Stimulated activated CD8-positive, alpha-beta memory T cell treated with anti-CD3 and anti-CD28 coated beads, Interleukin-4, amount 100 ng/mL, for 1 hour (primary cell): ENCODE measurements around the gene TRIP6.

ENCODE experiments used
- DNase-seq, 2 donors: peaks; one replicate each; pipeline ENCODE4 v3.0.0-alpha.2; 2020; ENCODE audit warnings: low read depth in 2 of 2, low spot score in 1 of 2

TRIP6 gene, protein sequence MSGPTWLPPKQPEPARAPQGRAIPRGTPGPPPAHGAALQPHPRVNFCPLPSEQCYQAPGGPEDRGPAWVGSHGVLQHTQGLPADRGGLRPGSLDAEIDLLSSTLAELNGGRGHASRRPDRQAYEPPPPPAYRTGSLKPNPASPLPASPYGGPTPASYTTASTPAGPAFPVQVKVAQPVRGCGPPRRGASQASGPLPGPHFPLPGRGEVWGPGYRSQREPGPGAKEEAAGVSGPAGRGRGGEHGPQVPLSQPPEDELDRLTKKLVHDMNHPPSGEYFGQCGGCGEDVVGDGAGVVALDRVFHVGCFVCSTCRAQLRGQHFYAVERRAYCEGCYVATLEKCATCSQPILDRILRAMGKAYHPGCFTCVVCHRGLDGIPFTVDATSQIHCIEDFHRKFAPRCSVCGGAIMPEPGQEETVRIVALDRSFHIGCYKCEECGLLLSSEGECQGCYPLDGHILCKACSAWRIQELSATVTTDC

DNA sequence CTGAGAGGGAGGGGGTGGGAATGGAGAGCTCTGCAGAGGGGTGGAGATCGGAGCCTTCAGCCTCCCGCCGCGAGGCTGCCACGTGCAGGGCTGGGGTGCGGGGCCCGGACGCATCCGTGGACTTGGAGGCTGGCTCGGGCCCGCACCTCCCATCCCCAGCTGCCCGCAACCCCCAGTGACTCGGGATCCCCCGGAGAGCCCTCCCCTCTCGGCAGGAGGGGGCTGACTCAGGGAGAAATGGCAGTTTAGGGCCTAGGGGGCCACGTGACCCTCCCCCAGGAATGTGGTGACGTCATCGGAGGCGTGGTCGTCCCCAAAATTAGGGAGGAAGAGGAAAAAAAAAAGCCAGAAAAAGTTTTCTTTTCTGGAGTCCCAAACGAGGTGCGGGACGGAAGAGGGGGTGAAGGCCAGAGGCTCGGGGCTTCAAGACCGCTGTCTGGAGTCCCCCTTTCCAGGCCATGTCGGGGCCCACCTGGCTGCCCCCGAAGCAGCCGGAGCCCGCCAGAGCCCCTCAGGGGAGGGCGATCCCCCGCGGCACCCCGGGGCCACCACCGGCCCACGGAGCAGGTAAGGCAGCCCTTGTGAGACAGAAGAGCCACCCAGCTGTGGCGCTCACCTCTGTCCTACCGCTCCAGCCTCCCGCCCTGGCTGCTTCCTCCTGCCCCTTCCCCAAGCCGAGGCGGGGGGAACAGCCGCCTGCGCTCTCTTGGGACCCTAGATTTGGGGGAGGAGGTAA lies at the start of gene TRIP6:
TSS of gene TRIP6 (plus strand) at position 348 of the 736 bp plus-strand sequence. CDS start at position 459, 111 bp downstream.
- DNase-seq: no peak

DNA sequence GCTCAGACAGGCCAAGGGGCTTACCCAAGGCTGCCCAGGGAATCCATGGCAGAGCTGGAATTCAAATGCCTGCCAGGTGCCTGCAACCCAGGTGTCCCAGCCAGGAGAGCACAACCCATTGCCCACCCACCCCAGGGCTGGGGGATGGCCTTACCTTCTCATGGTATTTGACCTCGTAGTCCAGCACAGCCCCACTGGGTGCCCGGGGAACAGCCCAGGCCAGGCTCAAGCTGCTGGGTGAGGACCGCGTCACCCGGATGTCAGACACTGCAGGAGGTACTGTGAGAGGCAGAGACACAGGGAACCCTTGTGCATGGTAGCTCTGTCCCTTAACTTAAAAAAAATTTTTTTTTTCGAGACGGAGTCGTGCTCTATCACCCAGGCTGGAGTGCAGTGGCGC lies 48.8 kb upstream of the TRIP6 start:
- no peak for DNase-seq

DNA sequence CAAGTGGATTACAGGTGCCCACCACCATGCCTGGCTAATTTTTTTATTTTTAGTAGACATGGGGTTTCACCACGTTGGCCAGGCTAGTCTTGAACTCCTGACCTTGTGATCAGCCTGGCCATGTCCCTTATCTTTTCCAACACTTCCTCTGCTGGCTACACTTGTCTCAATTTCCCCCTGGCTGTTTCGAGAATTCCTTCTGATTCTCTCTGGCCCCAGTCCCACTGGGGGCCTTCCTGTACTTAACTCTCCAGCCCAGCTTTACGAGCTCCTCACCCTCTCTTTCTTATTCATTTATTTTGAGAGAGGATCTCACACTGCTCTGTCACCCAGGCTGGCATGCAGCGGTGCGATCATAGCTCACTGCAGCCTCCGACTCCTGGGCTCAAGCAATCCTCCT lies 48.4 kb upstream of the TRIP6 start:
- no peak for DNase-seq

DNA sequence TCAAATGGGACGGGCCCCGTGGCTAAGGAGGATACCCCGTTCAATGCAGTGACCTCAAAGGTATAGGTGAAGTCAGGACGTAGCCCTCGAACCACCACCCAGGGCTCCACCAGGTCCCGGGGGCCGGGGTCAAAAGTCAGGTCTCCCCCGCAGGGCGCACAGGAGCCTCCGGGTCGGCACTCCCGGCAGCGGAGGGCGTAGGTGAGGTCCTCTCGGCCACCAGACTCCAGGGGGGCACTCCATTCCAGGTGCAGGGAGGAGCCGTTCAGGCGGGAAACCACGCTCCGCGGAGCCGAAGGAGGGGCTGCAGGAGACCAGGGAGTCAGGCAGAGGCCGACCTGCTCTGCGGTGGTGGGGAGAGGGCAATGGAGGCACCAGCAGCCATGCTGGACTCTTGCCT lies 47.6 kb upstream of the TRIP6 start:
- no peak for DNase-seq

DNA sequence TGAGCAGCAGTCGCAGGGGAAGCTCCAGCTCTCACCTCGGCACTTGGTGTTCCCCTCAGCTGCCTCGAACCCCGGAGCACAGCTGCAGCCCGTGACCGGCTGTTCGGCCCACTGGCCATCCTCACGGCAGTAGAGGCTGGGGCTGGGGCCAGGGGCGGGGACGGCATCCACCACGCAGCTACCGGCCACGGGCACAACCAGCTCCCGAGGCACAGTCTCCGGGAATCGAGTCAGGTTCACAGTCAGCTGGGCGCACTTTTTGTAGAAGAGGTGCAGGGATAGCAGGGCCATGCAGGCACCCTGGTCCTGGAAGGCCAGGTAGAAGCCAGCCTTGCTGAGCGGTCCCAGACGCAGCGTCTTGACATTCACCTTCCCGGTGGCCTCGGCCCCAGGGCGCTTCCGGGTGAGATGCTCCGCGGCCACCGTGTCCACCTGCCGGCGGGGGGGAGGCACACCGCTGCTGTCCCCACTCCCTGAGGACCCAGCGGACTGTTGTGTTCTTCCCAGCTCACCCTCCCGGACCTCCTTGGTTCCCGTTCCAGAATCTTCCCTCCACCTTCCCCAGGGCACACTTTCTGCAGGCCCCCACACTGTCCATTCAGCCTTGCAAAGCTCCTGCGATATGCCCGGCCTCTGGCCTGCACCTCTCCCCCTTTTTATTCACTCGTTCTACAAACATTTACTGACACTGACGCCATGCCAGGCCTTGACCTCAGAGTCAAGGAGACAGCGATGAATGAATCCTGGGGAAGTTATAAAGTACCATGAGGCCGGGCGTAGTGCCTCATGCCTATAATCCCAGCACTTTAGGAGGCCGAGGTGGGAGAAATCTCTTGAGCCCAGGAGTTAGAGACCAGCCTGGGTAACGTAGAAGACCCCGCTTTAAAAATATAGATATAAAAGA lies 44.7 kb upstream of the TRIP6 start:
- no peak for DNase-seq

DNA sequence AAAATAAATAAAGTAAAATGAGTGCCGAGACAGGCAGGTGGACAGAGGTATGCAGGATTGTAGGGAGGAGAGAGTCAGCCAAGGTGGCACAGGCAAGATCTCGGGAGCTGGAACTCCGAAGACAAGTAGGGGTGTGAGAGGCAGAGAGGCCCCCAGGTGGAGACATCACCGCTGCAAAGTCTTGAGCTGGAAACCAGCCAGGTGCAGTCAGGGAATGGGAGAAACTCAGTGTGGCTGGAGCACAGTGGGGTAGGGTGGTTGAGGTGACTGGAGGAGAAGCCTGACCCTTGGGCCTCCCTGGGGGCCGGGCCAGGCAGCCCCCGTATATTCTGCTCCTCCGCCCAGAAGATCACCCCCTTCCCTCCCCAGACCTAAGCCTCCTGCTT lies 44.1 kb upstream of the TRIP6 start:
- no peak for DNase-seq

DNA sequence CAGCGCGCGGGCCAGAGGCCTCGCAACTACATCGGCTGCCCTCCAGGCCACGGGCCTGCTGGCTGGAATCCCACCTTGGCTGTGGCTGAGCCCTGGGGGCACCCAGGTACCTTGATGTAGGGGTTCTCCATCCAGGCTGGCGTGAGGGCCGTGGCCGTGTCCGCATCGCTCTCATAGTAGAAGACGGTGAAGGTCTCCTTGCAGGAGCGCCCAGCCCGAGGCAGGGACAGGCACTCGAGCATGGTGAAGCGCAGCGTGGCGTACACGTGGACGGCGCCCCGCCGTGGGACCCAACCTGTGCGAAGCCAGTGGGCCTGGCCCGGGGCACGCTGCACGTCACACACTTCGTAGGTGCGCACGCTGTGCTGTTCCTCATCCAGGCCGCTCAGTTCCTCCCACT lies 43.7 kb upstream of the TRIP6 start:
- DNase-seq: no peak

DNA sequence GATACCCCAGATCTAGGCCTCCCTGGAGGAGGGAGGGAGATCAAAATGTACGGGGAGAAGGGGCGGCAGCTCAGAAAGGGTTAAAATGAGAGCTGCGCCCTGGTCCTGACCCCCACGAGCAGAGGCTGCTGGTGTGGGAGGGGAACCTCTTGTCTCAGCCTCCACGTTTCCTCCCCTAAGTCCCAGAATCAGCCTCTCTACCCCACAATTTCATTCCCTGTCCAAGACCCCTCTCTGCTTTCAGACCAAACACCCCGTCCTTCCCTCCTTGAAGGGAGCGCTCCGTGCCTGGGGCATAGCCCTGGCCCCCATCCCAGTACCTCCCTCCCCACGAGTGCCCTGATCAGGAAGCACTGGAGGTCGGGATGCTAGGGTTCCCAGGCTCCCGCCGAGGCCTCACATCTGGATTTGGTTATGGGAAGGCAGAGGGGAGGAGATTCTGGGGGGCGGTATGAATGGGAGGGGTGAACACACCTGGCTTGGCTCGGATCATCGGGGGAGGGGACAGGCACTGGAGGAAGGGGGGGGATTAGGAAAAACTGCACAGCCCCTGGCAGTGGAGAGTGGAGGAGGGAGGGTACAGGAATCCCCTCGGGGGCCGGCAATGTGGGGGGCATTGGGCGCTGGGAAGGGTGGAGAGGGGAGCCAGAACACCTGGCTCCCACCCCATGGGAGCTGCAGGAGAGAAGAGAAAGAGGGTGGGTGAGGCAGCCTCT lies 42.5 kb upstream of the TRIP6 start:
- DNase-seq: no peak

DNA sequence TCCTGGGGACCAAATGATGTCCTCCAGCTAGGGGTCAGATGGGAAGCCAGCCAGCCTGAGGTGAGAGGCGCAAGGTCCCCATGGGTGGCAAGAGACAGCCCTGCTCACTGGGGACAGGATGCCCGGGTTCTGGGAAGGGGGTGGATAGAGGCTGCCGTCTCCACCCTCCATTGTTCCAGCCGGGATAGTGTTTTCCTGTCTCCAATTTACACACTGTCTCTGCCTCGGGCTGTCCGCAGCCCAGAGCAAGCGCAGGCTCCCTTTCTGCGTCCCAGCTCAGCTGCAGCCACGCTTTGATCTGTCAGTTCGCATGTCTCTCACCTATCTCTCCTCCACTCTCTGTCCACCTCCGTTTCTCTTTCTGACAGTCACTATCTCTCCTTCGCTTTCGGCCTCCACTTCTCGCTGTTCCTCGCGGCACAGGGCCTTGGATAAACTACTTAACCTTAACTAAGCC lies 41.9 kb upstream of the TRIP6 start:
- no peak for DNase-seq

DNA sequence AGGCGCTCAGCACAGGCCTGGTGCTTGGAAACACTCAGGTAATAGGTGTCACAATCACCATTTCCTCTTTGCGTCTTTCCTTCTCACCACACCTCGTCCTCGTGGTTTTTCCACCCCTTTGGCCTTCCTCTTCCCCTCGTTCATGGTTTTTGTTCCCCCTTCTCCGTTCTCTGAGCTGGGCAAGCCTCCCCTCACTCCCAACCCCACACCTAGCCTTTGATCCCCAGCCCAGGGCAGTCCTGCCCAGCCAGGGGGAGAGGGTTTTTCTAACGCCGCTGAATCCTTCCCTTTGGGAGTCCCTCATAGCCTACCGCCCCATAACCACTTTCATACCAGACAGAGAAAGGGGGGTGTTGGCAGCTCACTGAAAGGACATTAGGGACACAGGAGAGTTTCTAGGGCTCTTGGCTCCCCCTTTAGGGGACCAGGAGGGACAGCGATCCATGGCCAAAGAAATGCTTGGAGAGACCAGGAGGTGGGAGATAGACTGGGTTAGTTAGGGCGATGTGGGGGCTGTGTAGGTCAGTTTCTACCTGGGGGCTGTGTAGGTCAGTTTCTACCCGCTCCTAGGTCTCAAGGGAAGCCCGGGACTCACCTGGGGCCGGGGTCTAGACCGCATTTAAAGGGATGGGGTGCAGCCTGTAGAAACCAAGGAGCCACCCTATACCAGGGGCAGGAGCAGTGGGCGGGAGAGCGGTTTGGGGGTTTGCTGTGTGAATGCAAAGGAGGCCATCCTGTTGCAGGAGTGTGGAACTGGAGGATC lies 41.3 kb upstream of the TRIP6 start:
- no peak for DNase-seq

DNA sequence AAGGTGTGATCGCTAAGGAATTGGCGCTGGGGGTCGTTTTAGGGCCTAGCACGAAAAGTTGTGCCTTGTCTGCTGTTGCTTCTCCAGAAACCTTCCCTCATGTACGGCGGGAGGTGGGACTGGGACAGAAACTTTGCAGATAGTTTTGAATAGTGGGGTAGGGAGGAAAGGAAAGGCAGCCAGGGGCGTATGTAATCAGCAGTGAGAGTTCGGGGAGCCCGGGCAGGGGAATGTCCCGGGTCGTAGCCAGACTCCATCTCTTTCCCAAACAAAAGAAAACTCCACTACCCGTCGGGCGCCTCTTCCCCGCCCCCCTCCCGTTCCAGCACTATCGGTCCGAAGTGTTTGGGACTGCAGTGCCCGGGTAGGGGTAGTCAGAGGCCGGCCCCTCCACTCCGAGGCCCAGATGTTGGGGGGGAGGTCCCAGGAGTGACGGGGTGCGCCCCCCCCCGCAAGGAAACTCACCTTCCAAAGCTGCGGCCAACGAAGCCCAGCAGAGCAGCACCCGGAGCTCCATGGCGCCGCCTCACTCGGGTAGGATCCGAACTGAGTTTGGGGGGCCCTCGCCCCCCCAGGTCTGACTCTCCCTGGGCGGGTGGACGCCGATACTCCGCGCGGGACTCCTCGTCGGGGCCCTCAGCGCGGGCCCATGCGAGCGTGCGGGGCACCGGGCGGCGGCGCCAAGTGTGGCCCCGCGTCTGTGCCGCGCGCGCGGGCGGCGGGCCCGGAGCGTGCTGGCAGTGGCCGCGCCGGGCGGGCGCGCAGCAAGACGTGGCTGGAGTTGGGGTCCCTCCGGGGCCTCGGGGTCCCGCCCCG lies 40.5 kb upstream of the TRIP6 start:
- no peak for DNase-seq

DNA sequence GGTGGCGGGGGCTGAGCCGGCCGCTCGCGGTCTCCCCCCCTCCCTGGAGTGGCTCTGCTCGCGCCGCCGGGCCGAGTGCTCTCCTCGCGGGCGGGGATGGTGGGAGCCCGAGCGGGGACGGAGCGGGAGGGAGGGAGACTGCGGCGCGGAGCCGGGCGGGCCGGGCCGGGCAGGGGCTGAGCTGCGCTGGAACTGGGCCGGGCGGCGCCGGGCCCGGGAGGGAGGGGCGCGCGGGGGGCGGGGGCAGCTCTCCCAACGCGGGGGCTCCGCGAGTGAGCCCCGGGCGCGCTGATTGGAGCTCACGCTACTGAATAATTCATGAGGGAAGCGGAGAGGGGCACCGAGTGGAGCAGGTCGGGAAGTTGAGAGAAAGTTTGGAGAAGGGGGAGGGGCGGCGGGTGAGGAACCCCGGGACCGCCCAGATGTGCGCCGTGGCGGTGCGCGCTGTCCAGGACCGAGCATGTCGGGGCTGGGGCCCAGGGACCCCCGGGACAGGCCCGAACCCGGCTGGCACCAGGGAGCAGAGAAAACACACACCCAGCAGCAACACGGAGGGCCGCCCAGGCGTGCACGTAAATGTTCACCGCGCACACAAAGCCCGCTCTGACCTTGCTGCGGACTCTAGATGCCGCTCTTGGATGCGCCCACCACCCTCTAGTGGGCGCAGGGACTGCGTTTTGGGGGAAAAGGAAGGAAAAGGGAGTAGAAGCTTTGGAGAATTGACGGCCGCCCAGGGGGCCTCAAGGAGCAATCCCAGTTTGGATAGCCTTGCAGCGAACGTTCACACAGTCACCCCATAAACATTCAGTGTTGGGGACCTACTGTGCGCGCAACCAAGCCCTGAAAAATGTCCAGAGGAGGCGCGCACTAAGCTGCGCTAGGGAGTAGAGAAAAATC lies 39.6 kb upstream of the TRIP6 start, which contains the start of gene EPHB4:
TSS of gene EPHB4 (minus strand) at position 194 of the 897 bp plus-strand sequence. CDS start 493 bp downstream, outside the sequence.
- DNase-seq: no peak

DNA sequence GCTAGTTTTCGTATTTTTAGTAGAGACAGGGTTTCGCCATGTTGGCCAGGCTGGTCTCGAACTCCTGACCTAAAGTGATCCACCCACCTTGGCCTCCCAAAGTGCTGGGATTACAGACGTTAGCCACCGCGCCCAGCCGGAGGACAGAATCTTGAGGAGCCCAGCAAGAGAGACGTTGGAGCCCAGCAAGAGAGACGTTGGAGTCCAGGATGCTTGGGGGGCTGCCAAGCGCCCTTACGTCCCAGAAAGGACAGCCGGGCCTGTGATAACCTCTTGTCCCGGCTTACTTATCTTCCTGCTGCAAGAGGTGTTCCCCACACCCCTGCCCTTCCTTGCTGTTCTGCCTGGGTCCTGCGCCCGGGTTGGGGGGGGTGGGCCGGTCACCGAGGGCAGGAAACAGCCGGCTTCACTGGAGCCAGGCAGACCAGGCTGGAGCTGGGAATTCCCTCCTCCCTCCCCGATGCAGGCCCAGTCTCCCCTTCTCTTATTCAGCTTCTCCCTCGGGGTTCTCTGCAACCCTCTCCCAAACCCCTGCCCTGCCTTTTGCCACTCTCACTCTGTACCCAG lies 38.0 kb upstream of the TRIP6 start:
- DNase-seq: no peak

DNA sequence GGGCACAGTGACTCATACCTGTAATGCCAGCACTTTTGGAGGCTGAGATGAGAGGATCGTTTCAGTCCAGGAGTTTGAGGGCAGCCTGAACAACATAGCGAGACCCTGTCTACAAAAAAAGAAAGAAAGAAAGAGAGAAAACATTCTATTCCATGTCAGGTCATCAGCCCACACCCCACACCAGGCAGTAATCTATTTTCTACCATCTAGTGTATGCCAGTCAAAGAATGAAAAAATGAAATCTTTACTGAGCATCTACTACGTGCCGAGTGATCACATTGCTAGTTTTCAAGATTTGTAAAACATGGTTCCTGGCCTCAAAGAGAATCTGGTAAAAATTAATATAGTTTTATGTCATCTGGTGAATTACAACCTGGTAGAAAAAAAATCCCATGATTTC lies 36.8 kb upstream of the TRIP6 start:
- no peak for DNase-seq

DNA sequence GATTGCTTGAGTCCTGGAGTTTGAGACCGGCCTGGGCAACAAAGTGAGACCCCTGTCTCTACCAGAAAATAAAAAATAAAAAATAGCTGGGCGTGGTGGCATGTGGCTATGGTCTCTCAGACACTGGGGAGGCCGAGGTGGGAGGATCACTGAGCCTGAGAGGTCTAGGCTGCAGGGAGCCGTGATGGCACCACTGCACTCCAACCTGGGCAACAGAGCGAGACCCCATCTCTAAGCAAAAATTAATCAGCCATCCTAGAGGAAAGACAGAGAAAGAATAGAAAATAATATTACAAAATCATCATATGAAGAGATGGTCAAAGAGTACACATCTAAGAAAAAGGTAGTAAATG lies 34.9 kb upstream of the TRIP6 start:
- no peak for DNase-seq

DNA sequence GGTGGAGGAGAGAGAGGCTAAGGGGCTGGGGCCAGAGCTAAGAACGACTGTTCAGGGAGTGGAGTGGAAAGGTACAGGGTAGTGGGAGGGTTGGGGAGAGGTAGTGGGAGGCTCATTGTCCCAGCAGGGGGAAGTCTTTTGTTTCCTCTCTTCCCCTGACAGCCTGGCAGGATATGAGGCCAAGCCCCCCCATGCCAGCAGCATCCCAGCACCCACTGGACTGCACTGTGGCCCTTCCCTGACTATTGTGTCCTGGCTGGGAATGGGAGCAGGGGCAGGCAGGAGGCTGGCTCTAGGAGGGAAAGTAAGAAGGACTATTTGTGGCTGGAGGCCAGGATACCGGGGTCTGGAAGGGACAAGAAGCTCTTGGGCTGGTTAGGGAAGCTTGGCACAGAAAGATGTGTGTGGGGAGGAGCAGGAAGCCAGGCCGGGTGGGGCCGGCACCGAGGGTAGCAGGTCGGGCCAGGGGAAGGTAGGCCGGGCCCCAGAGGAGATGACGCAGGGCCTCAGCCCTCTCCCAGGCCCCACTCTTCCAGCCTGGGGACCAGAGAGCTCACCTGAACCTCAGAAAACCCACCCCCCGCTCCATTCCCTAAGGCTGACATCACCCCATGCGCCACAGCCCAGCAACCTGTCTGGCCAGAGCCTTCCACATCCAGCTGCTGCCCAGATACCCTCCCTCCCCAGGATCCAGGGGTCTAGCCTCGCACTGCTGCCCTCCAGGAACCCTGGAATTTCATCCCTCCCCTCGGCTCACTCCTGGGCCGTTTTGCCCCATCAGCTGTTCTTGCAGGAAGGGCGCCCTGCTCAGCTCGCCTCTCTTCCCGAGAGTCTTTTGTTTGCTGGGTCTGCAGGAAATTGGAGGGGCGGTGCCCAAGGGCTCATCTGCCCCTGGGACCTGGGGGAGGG lies 31.0 kb upstream of the TRIP6 start:
- no peak for DNase-seq

DNA sequence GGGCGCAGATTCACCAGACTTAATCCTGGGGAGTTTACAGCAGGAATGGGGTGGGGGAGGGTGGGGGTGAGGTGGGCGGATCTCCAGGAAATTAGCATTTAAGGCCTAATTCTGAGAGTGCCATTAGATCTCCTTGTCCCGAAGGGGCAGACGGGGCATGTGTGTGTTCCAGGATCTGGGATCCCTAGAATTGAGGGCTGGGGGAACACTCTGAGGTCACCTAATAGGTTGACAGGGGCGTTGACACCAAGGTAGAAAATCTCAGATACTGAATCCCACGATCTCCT lies 30.4 kb upstream of the TRIP6 start:
- no peak for DNase-seq
